ENCODE measurements around the gene MYO15B.
"Not testable (repeated sequence)": the region's sequence is repeated elsewhere in the genome, so short reads cannot be mapped to it uniquely, and the experiment has no call there.

MYO15B gene

DNA sequence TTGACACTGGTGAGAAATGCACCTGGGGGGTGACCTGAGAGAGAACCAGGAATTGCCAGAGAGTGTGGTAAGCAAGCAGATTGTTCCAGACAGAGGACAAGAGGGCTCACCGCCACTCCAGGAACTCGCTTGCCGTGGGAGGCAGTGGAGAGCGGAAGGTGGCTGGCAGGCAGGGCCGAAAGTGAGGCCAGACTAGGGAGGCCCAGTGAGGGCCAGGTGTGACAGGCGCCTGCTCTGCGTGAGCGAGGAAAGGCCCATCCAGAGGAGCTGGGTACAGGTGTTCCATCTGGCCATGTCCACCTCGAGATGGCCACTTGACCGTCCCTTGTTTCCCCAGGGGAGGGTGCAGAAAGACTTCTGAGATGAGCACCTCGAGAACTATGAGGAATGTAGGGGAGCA is 11.9 kb upstream of the MYO15B start:
- DNase-seq (ENCODE audit: low read depth in 2 of 2), result no peak

- no peak for DNase-seq (ENCODE audit: low read depth in 2 of 2)
Observed at GRCh38 chr17:75576661-75577060, 10.9 kb upstream of the MYO15B start.

- not testable (repeated sequence) for DNase-seq (ENCODE audit: low read depth in 2 of 2)
Observed at GRCh38 chr17:75581121-75581725, 6.4 kb upstream of the MYO15B start.

- DNase-seq (ENCODE audit: low read depth in 2 of 2), result not testable (repeated sequence)
Observed at GRCh38 chr17:75583197-75583596, 4.4 kb upstream of the MYO15B start.

GRCh38 chr17:75584849-75585175 is 2.8 kb upstream of the MYO15B start:
- no peak for DNase-seq (ENCODE audit: low read depth in 2 of 2)

DNA sequence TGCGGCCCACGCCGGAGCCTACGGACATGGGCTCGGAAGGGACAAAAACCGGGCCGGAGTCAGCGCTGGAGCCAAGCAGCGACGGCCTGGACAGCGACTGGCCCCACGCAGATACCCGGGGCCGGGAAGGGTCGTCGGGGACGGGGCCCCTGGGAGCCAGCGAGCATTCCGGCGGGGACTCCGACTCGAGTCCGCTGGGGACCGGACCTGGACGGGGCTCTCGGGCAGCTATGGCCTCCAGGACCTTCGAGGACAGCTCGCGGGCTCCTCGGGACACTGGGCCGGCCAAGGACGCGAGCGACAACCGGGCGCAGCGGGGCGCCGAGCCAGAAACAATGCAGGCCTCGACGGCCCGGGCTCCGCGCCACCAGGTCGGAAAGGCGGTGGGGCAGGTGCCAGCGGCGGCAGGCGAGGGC is 1.0 kb downstream of the MYO15B start:
- no peak for DNase-seq (ENCODE audit: low read depth in 2 of 2)

- peak; percentile 58 to 63 for DNase-seq (ENCODE audit: low read depth in 2 of 2)
Observed at GRCh38 chr17:75589012-75589918, 1.7 kb downstream of the MYO15B start.

- DNase-seq (ENCODE audit: low read depth in 2 of 2), result no peak
Observed at GRCh38 chr17:75589919-75590303, 2.3 kb downstream of the MYO15B start.

GRCh38 chr17:75590314-75590761 is 2.7 kb downstream of the MYO15B start:
- no peak for DNase-seq (ENCODE audit: low read depth in 2 of 2)

DNA sequence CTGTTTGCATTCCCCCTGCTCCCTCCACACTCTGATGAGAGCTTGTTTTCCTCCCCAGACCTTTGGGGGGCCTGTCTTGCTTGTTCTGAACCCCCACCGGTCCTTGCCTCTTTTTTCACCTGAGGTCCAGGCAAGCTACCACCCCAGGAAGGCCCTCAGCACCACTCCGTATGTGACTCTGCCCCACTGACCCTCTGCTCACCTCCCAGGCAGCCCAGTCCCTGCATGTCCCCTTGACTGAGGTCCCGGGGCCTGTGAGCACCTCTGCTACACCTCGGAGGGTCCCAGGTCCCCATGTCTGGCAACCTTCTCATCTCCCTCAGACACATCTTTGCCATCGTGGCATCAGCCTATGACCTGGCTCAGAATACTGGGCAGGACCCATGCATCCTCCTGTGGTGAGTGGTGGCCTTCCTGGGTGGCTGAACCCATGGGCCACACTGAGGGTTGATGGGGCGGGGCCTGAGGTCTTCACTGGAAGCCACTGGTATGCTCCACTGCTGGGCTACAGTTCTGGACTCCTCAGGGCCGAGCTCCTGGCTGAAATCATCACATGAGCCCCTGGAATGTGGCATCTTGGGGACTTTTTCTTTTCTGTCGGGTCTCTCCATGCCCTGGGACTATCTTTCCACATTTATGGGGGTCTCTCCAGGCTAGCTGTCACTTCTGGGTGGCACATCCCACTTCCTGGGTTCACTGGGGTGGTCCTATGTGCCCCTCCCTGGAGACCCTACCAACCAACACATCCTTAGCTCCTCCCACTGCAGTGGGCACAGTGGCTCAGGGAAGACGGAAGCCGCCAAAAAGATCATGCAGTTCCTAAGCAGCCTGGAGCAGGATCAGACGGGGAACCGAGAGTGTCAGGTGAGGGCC is 3.5 kb downstream of the MYO15B start:
- no peak for DNase-seq (ENCODE audit: low read depth in 2 of 2)

DNA sequence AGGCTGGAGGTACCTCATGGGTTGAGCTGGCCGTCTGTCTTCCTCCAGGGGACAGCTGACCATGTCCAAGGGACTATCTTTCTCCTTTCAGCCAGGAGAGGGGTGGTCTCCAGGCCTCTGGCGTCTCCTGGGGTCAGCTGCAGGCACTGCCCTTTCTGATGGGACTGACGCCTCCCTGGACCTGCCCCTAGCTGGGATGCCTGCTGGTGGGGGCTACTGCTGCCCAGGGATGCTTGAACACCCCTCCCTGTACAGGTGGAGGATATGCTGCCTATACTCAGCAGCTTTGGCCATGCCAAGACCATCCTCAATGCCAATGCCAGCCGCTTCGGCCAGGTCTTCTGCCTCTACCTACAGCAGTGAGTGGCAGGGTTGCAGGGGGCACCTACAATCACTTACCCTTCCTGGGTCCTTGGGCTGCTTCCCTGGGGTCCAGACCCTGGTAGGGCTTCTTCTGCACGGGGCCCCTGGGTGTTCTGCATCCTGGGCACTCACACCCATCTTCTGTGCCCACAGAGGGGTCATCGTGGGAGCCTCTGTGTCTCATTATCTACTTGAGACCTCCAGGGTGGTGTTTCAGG is 4.2 kb downstream of the MYO15B start:
- no peak for DNase-seq (ENCODE audit: low read depth in 2 of 2)

- no peak for DNase-seq (ENCODE audit: low read depth in 2 of 2)
Observed at GRCh38 chr17:75592348-75593020, 4.9 kb downstream of the MYO15B start.

- not testable (repeated sequence) for DNase-seq (ENCODE audit: low read depth in 2 of 2)
Observed at GRCh38 chr17:75593430-75593829, 5.8 kb downstream of the MYO15B start.

DNA sequence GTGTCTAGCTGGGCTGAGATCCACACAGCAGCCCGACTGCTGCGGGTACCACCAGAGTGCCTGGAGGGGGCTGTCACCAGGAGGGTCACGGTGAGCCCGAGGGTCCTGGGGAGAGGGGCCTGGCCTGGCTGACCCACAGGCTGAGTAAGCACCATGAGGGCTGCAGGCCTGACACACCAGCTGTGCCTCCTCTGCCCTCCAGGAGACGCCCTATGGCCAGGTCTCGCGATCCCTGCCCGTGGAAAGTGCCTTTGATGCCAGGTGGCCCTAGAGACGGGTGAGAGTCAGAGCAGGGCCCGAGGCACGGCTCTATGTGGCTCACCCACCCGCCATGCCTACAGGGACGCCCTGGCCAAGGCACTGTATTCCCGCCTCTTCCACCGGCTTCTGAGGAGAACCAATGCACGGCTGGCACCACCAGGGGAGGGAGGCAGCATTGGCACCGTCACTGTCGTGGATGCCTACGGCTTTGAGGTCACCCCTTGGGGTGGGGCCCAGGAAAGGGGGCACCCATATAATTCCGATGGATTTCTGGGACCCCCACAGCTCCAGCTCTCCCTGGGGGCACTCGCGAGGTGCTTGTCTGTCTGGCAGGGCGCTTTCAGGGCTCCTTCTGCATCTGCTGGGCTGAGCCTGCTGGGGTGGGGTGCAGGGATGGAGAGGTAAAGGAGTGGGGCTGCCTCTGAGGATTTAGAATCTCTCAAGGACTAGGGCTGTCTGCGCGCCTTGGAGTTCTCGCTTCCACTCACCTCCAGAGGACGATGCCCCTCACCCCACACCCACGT is 7.1 kb downstream of the MYO15B start:
- DNase-seq (ENCODE audit: low read depth in 2 of 2), result no peak

DNA sequence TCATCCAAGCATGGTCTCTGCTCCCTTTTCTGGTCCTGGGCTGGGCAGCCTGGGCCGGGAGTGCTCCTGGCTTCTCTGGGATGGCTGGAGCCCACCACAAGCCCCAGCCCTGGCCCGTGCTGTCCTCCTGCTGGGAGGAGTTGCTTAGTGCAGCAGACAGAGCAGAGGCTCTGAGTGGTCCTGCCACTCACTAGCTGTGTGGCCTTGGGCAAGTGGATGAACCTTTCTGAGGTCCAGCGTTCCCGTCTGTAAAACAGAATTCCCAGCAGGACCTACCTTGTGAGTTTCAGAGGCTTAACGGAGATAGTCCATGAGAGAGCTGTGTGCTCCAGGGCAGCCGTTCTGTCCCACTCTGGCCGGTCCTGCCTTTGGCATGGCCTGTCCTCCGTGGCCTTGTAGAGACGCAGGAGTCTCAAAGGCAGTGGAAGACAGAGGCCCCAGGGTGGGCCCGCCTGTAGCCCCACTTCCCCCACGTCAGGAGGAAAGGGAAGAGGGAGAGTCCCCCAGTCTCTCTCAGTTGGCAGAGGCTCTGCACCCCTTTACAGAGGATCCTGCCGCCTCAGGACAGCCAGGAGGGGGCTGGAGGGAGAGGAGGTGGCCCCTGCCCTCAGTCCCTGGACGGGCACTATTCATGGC is 7.8 kb downstream of the MYO15B start:
- no peak for DNase-seq (ENCODE audit: low read depth in 2 of 2)

GRCh38 chr17:75595920-75596313 is 8.3 kb downstream of the MYO15B start:
- no peak for DNase-seq (ENCODE audit: low read depth in 2 of 2)

DNA sequence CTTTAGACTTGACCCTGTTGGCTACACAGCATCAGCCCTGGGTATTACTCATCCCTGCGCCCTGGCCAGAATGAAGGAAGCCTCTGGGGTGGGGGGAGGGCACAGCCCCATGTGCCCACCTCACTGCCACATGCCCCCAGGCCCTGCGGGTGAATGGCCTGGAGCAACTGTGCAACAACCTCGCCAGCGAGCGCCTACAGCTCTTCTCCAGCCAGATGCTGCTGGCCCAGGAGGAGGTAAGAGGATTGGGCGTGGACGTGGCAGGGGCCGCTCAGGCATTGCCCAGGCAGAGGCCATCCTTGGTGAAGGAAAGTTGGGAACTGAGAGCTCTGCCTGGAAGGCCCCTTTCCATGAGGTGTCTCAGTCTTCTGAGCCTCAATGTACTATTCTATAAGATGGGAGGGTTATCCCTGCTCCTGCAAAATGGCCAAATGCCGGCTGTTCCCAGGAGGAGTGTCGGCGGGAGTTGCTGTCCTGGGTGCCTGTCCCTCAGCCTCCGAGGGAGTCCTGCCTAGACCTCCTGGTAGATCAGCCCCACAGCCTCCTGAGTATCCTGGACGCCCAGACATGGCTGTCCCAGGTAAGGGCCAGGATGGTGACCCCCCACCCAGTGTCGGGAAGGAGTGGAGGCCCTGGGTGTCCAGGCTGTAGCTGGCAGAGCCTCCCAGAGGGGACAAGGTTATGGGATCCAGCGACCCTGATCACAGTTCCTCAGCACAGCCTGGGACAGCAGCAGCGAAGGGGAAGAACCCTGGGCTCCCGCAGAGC is 8.9 kb downstream of the MYO15B start:
- DNase-seq (ENCODE audit: low read depth in 2 of 2), result no peak

- DNase-seq (ENCODE audit: low read depth in 2 of 2), result no peak
Observed at GRCh38 chr17:75601057-75601987, 13.7 kb downstream of the MYO15B start.
